GM12873 (cell line): ENCODE measurements around the gene SLC9C1.

Experiments
- TF ChIP-seq, protein P1 (sequence below): IDR thresholded peaks from 2 replicates; pipeline ENCODE4 v1.5.1; 2012; ENCODE audit warnings: low read depth, mild to moderate bottlenecking, moderate library complexity, low read length, control low read depth; ENCODE audit not compliant: insufficient read depth; ENCODE audit errors: missing control alignments

Gene SLC9C1

DNA sequence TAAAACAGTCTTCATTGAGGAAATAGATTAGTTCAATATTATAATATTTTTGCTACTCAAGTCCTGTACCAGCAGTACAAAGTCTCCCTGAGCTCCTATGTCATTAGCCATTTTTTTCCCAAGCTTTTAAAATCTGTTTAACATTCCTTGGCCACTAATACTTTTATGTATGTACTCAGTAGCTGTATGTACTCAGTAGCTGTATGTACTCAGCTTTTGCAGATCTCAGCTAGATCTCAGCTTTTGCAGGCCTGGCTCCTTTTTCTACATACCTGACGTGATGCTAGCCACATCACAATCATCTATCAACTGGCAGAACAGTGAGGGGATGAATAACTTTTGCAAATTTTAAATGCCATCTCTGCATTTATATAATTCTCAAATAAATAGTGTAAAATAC is 13.8 kb downstream of the SLC9C1 start:
- TF ChIP-seq, protein P1, sequence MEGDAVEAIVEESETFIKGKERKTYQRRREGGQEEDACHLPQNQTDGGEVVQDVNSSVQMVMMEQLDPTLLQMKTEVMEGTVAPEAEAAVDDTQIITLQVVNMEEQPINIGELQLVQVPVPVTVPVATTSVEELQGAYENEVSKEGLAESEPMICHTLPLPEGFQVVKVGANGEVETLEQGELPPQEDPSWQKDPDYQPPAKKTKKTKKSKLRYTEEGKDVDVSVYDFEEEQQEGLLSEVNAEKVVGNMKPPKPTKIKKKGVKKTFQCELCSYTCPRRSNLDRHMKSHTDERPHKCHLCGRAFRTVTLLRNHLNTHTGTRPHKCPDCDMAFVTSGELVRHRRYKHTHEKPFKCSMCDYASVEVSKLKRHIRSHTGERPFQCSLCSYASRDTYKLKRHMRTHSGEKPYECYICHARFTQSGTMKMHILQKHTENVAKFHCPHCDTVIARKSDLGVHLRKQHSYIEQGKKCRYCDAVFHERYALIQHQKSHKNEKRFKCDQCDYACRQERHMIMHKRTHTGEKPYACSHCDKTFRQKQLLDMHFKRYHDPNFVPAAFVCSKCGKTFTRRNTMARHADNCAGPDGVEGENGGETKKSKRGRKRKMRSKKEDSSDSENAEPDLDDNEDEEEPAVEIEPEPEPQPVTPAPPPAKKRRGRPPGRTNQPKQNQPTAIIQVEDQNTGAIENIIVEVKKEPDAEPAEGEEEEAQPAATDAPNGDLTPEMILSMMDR, result no peak

DNA sequence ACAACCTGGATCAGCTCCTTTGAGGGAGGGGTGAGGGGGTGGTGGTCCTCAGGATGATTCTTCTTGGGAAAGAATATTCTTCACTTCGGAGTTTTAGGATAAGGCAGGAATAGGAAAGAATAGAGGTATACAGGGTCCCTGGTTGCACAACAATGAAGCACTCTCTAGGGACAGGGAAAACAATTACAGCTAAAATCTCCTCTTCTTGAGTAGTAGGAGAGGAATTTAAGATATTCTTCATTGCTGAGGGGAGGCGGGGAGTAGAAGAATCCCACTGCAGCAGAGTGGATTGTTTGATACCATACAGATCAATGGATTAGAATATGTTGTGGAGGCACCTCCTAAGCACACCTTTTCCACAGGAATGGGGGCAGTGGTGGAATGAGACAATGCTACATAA is 20.5 kb downstream of the SLC9C1 start:
- TF ChIP-seq, protein P1, result no peak

DNA sequence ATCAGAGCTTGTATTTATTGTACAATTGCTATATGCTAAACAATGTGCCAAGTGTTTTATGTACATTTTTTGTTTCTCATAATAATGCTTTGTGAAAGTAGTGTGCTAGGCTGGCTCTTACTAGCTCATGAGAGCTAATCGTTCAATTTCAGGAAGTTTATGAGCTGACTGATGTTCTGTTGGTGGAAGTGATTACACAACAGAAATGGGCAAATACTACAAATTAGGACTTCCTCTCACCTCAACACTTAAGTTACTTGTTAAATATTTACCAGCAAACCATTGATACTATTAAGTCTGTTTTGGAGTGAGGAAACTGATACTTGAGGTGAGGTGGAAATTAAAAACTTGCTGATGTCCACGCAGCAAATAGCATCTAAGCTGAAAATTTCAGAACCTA is 32.3 kb downstream of the SLC9C1 start:
- TF ChIP-seq, protein P1, result no peak

DNA sequence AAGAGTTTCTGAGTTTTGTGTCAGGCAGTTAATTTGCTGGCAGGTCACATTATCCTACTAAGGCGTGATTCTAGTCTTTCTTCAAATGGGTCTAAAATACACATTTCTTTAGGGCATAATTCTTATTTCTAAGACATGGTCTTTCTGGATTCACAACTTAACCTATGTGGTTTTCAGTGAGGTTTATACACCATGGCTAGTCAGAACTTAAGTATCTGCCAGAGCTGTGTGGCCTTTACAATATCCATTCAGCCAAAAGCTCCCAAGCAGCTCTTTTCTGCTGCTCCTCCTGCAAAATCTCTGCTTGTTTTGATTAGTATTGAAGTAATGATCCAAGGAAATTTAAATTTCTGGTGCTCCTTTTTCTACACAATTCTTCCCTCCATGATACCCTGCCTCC is 33.5 kb downstream of the SLC9C1 start:
- TF ChIP-seq, protein P1, result no peak

DNA sequence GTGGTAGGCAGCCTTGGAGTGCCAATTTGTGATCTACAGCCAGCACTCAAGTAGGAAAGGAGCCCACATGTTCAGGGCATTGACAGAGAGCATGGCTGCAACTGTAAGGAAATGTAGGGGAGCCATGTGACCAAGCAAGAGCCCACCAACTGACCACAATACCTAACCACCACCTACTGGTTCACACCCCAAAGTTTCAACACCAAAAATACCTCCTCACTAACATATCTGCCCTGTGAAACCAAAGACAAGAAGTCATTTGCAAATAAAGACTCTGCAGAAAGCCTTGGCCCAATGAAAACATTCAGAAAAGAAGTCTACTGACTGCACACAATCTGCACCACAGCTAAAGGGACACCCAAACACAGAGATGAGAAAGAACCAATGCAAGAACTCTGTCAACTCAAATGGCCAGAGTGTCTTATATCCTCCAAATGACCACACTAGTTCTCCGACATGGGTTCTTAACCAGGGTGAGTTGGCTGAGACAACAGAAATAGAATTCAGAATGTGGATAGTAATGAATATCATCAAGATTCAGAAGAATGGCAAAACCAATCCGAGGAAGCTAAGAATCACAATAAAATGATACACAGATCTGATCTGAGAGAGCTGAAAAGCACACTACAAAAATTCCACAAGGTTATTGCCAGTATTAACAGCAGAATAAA is 40.6 kb downstream of the SLC9C1 start:
- TF ChIP-seq, protein P1, result no peak

DNA sequence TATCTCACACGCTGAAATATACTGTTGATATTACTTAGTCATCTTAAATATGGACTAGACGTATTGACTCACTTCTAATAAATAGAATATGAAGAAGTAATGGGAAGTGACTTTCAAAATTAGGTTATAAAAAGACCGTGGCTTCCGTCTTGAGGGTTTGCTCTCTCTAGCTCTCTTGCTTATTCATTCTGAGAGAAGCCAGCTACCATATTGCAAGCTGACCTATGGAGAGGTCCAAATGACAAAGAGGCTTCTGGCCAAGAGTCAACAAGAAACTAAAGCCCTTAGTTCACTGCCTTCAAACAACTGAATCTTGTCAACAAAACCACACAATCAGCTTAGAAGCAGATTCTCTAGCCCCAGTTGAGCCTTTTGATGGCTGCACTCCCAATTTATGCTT is 46.1 kb downstream of the SLC9C1 start:
- TF ChIP-seq, protein P1, result no peak

DNA sequence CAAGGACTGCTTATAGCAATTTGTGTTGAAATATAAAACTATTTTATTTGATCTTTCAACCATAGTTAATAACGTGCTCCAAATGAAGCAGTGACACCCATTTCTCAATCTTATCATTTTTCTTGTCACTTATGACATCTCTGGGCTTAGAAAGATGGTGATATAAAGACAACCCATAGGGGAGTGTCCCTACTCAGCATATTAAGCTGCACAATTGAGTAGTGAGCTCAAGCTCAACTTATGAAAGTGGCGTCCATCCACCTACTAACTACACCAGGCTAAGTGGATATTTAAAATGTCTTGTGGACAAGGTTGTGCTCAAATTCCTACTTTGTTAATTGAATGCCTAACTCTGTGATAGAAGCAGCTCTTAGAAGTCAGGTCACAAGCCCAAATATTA is 46.7 kb downstream of the SLC9C1 start:
- TF ChIP-seq, protein P1, result no peak
